Stimulated activated CD4-positive, alpha-beta T cell treated with anti-CD3 and anti-CD28 coated beads, TNF-alpha, amount 100 ng/mL, for 24 hours (primary cell): ENCODE results near the gene BCL2L12.

Experiments used
- DNase-seq, 3 experiments: peaks; one replicate each; pipeline ENCODE4 v3.0.0-alpha.2; 2020; ENCODE audit warnings: low read depth in 3 of 3

Gene BCL2L12

DNA sequence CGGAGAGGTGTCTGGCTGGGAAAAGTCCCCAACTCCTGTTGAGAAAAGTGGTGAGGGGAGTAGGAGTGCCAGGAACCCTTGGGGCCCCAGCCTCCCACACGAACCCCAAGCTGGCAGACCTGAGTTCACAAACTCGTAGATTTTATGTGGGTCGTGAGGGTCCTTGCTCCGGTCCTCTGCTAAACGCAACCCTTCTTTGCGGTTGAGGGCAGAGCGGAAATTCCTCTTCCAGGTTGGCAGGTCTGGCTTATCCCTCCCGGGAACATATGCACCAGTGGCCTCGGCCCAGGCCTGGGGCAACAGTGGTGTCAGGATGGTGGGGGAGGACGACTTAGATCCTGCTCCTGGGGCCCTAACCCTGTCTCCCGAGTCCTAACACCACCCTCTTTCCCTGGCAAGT is 2.5 kb upstream of the BCL2L12 start:
- no peak for DNase-seq

DNA sequence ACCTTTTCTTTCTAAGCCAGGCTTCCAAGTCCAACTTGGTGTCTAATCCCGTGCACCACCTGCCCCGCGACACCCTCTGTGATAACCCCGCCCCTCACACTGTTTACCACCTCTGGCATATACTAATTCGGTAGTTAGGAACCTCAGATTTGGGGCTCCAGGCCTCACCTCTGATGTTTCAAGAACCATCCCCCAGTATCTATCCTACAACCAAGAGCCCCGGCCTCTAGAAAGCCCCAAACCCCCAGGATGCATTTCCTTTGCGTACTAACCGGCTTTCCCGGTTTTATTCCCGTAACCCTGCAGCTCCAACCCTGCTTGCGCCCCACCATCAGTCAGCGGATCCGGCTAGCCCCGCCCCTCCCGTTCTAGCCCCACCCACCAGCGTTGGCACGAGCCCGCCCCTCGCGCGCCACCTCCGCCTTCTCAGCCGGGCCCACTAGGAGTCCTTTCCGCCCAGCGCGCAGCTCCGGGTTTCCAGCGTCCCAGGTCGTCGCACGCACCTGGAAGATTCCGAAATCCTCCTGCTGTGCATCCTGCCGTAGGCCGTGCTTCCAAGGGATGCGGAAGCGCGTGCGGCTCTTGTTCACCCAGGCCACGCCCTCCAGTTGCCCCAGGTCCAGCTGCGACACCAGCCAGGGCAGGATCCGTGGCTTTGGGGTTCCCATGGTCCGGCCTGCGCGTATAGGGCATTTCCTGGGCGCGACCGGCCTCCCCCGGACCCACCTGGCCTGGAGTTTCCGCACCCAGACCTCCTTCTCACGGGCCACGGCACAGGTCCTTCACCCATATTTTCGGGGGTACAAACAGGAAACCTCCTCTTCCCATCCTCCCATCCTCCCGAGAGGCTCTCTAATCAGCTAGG is 1.3 kb upstream of the BCL2L12 start:
- DNase-seq, result peak; percentile 83 to 95 (median 85)

DNA sequence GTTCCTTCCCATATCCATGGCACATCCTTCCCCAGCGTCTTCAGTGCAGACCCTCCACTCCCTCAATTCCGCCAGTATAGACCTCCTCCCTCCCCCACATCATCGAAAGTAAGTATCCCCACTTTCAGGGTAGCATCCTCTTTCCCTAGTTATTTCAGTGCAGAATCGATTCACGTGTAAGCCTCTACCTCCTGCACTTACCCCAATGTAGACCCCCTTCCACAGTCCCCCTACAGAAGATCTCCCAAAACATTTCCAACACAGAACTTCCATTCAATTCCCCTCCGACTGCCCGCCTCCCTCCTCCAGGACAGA is 740 bp upstream of the BCL2L12 start:
- no peak for DNase-seq

DNA sequence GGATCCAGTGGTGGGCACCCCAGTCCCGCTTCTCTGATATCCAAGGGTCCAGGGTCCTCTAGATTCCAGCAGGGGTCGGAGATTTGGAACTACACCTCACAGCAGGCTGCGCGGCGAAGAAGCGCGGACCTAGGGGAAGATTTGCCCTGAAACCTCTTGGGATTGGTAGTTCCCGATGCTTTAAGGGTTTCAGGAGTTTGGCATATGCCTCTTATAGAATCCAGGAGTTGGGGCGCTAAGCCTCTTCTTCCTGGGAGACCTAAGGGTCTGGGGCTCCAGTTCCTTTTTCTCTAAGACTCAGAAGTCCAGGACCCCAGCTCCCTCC is 349 bp downstream of the BCL2L12 start:
- DNase-seq, result no peak

DNA sequence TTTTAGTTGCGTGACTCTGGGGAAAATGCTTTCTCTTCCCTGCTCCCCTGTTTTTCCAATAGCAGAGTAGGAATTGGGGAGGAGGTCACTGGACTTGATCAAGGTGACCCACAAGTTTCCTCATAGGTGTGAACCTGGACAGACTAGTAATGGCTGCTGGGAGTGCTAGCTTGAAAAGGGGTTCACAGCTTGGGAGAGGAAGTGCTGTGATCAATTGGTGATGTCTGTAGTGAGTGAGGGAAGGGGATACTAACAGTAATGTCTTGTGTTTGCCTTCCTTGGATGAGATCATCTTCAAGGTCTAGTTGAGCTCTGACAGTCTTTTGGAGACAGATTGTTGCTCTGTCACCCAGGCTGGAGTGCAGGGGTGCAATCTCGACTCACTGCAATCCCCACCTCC is 1.7 kb downstream of the BCL2L12 start:
- DNase-seq, result no peak

DNA sequence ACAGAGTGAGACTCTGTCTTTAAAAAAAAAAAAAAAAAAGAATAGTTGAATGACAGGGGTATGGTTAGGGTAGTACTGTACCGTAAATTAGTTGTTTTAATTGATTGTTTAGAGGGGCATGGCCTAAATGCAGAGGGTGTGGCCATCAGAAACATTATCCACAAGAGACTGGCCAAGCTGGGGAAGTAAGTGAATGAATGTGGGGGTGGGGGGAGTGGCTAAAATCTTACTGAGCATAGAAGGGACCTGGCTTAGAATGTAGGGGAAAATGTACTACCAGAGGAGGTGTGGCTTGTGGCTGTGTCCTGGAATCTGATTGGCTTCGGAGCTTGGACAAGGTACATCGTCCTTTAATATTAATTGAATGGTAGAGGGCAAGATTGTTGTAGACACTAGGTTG is 3.8 kb downstream of the BCL2L12 start:
- DNase-seq, result no peak

DNA sequence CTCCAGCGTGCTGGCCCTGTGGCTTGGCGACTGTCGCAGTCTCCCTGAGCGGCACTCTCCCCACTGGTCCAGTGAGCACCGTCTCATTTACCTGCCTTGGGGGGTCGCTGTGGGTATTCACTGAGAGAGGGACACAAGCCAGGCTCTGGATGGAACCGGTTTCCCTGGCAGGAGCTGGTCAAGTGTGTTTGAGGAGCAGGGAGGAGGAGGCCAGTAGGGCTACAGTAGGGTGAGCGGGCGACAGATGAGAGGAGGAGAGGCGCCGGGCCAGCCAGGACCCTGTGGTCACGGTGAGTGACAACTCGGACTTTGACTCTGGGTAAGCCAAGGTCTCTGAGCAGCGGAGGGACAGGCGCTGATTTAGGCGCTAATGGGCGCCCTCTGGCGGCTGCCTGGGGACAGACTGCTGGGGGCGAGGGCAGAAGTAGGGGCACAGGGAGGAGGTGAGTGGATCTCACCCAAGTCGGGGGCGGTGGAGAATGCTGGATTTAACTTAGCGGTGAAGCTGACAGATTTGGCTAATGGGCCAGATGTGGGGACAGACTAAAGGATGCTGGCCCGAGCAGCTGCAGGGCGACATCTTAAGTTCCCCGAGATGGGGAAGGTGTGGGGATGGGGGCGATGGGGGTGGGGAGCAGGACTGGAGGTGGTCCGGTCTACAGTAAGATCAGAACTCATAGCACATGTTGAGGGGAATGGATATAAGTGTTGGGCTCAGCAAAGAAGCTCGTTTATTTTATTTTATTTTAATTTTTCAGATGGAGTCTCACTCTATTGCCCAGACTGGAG is 6.6 kb downstream of the BCL2L12 start:
- DNase-seq, result peak; percentile 51 to 77 (median 65)

DNA sequence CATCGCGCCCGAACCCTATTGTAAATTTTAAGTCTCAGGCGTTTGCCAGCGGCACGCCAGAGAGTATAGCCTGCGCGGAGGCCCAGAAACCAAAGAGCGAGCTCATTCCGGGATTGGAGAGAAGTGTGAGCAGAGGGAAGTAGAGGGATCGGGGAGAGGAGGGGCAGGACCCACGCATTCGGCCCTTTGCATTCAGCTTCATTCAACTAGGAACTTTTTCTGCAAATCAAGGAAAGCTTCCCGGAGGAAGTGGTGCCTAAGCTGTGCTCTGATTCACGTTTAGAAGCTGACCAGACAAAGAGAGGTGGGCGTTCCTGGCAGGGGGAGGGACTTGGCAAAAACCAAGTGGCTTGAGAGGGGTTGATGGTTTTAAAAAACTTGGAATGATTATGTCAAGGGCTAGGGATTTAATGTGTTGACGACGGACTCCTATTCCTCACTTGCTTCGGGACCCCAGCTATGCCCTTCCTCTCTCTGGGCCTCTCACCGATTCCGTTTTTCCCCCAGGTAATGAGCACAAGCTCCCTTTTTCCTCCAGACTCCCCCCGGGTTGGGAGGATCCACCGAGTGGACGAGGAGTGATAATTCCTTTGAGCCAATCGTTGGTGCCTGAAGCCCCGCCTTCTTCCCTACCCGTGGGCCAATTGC is 10.5 kb downstream of the BCL2L12 start:
- DNase-seq, result peak in 1 of 3 experiments; percentile 42

DNA sequence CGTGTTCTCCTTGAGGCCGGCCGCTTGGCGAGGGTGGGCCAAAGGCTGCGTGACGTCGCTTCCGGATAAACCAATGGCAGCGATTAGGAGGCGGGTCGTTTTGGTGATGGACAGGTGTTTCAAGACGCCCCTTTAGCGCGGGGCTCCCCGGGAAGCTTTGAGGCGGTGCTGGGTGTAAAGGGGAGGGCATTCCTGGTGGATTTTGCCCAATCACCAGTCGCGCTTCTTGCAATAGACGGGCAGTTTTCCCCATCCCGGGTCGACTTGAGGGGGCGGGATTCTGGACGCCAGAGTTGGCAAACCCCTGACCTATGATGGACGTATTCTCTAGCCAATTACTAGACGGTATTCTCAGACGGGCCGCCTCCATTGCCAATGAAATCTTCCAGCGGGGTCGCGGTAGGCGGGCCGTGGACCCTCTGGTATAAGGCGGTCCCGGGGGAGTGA is 11.1 kb downstream of the BCL2L12 start:
- peak; percentile 96 to 99 (median 99) for DNase-seq

DNA sequence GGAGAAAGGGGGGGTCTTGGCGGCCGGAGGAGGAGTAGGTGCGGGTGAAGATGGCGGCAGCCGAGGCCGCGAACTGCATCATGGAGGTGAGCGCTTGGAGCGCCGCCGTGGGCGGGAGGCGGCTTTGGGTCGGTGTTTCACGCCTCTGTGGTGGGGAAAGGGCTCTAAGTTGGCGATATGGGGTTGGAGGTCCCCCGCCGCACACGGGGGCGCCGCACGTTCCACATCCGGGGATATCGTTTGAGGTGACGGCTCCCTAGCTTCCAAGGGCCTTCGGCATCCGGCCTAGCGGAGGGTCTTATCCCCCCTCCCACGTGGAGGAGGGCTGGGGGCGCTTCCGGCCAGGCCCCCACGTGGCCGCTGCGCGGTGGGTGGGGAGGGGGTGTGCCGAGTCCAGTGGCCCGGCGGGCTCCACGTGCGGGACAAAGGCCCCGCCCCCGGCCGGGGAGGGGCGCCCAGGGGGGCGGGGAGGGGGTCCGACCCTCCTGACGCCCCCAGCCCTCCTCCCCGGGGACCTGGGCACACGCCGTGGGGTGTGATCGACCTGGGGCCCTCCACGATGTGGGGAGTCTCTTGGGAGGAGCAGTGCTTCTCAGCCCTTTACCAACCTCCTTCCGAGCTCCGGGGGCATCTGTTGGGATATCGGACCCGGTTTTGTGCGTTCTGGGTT is 11.6 kb downstream of the BCL2L12 start, which contains the start of gene PRMT1:
Gene PRMT1 (plus strand): TSS at position 41 of the 670 bp plus-strand sequence. CDS start 10 bp downstream, at position 51.
- peak in 1 of 3 experiments; percentile 52 for DNase-seq

DNA sequence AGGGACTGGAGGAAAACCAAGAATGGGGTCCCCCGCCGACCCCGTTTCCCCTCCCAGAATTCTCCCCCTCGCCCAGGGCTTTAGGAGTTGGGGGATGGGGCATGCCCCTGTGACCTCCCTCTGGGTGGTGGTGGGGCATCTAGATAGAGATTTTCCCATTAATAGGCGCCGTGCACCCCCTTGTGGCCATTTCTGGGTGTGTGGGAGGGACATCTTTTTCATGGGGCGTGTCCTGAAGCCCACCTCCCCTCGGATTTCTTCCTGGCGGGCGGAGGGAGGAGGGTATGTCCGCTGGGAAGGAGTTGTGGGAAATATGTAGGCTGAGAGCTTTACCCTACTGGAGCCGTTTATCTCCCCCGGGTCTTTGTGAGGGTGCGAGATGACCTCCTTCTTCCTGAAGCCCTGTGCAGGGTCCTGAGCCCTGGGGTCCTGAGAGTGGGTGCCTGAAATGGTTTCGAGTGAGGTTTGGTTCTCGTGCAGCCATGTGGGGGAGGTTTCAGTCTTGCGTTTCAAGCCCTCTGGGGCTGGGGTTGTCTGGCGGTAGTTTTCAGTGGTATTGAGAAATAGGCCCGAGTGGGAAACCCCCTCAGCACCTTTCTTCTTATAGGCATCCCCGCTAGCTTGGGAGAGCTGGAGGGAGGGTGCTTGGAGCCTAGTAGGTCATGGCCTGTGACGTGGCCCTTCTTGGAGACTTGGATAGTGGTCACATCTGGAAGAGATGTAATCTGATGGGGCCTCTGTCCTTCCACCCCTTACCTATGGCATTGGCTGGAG is 12.4 kb downstream of the BCL2L12 start:
- DNase-seq, result peak; percentile 65 to 79 (median 65)

DNA sequence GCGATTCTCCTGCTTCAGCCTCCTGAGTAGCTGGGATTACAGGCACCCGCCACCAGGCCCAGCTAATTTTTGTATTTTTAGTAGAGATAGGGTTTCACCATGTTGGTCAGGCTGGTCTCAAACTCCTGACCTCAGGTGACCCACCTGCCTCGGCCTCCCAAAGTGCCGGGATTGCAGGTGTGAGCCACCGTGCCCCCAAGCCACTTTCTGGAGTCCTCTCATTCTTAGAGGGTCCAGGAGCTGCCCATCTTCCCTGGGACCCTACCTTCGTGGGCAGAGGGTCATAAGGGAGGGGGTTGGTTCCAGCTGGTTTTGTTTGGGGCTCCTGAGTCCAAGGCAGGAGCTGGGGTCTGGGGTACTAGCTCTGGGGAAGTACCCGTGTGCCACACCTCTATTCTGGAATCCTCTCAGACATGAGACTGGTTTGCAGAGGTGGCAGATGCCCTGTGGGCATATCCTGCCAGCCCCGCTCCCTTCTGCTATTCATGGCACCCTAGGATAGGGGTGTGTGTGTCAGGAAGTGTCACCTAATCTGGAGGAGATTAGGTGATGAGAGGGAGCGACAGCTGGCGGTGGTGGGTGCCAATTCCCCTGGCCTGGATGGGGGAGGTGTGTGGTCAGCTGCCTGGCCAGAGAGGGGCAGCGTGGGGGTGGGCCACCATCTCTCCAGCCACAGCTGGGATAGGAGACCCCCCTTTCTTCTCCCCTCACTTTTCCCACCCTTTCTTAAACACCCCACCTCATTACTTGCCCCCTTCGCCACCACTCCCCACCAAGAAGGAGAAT is 13.4 kb downstream of the BCL2L12 start:
- DNase-seq, result no peak

DNA sequence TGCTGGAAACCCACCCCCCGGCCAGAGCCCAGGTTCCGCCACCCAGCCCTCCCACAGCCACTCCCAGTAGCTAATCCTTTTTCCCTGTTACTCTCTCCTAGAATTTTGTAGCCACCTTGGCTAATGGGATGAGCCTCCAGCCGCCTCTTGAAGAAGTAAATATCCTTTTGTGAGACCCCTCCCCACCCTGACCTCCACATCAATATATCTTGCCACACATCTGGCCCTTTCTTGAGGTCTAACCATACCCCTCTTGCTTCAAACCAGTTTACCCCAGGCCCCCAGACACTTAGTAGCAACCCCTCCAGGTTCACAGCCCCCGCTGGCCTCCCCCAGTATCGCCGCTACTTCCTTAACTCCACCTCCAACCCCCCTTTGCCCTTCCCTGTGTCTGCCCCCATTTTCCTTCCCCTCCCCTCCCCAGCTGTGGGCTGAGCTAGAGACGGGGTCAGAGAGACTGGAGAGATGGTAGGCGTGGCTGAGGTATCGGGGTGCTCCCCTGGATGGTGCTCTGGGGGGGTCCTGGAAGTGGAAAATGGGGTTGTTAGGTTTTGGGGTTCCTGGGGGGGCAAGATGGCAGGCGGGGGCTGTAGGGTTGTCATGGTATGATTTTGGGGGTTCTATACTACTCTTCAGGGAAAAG is 14.2 kb downstream of the BCL2L12 start:
- DNase-seq, result no peak

DNA sequence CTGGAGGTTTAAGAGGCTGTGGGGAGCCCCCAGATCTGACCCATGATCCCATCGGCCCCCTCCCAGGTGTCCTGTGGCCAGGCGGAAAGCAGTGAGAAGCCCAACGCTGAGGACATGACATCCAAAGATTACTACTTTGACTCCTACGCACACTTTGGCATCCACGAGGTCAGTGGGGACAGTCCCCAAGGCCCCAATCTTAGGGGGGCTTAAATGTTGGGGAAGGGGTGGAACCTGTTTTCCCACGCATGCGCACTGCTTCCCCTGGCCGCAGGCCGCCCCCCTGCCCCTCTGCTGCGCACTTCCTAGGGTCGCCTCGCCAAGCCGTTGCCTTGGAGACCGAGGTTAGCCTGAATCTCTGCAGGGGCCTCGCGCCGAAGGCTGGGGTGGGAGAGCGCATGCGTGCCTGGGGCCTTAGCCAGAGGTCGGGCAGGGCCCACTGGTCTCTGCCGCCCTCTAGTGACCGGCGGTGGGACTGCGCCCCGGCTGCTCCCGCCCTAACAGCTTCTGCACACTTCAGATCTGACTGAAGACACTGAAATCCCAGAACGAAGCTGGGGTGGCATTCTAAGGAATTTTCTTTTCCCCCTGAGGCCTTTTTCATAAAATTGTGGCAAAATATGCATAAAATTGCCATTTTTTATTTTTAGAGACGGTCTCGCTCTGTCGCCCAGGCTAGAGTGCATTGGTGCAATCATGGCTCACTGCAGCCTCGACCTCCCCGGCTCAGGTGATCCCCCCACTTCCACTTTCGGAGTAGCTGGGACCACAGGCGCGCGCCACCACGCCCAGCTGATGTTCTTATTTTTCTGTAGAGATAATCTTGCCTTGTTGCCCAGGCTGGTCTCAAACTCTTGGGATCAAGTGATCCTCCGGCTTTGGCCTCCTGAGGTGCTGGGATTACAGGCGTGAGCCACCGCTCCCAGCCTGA is 15.0 kb downstream of the BCL2L12 start:
- DNase-seq, result peak; percentile 90 to 95 (median 91)

DNA sequence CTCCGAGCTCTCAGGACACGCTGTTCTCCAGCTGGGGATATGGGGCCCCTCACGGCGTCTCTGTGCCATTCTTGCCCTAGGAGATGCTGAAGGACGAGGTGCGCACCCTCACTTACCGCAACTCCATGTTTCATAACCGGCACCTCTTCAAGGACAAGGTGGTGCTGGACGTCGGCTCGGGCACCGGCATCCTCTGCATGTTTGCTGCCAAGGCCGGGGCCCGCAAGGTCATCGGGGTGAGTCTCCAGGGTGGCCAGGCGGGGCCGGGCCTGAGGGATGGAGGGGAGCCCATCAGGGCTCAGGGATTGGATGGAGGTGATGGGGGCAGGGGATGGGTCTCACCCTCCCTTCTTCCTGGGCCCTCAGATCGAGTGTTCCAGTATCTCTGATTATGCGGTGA is 16.1 kb downstream of the BCL2L12 start:
- no peak for DNase-seq

DNA sequence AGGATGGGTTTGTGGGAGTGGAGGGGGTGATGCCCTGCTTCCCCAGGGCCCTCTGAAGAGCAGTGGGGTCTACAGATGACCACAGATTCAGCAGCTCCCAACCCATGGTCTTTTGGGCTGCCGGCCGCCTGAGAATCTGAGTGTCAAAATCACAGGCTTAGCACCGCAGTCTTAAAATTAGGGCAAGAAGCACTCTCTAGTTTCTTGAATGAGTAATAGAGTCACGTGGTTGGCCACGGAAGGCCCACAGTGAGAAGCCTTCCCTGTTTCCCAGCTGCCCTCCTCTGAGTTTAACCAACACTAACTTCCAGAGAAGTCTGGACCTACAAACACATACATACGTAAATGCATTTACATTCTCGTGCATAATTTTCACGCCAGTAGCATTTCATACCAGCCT is 16.5 kb downstream of the BCL2L12 start:
- DNase-seq, result no peak

DNA sequence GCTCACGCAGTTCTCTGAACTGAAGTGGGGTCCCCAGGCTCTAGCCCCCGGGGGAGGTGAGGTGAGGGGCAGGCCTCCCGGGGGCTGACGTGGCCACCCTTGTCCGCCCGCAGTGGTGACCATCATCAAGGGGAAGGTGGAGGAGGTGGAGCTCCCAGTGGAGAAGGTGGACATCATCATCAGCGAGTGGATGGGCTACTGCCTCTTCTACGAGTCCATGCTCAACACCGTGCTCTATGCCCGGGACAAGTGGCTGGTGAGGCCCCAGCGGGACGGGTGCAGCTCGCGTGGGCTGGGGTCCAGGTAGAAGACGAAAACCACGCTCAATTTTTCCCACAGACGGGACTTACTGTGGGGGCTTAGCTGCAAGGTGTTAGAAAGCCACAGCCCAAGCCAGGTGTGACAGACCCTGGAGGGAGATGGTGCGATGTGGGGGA is 18.1 kb downstream of the BCL2L12 start:
- no peak for DNase-seq

DNA sequence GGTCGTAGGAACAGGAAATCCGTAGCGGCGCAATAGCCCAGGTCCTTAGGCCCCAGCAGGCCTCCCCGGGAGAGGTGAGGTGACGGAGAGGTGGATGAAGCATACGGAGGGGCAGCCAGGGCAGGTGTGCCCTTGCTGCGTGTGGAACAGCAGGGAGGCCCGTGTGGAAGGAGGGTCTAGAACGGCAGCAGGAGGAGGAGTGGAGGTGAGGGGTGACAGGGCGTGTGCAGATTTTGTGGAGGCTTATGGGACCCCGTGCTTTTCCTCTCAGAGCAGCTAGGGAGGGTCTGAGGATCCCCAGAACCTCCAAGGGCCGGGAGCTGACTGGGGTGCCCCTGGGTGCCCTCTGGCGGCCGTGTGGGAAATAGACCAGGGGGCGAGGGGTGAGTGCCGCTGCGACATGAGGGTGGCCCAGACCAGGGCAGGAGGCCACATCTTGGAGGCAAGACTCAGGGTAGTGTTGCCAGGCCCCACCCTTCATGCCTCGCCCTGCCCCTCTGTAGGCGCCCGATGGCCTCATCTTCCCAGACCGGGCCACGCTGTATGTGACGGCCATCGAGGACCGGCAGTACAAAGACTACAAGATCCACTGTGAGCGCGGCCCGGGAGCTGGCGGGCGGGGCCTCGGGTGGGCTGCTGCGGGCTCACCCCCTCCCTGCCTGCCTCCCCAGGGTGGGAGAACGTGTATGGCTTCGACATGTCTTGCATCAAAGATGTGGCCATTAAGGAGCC is 18.7 kb downstream of the BCL2L12 start:
- no peak for DNase-seq
